Adipose tissue (tissue), 3 donors: Measurements from ENCODE around the gene WDR37. TPM values are rescaled to one million over a fixed set of nuclear protein-coding genes. Genes with fewer than 3 reads are reported as not detected.
"Not testable (repeated sequence)": the region's sequence is repeated elsewhere in the genome, so short reads cannot be mapped to it uniquely, and the experiment has no call there.

Source experiments
- H3K27ac ChIP-seq: one replicate; pipeline ENCODE4 v1.5.1; 2013; ENCODE audit warnings: low read depth, low read length
- WGBS, 3 donors: extraction: QIAGEN DNeasy Blood & Tissue Kit; methylation state at CpG; one replicate each; pipeline ENCODE4 v1.1.7; 2013; 5-methylcytosine and 5-hydroxymethylcytosine counted together
- polyA plus RNA-seq, 3 donors: library from polyadenylated mRNA; stranded (reverse); fragments of 200-250 nt; gene quantifications; one replicate each; pipeline ENCODE4 v1.2.3, GENCODE V29; 2013
- donor health status: healthy with polysubstance abuse.
- donor health status: Bipolar disorder and iron deficiency.
- donor health status: healthy.

WDR37 gene
- polyA plus RNA-seq, 3 donors = 4.2 to 7.6 (median 7.5) TPM

DNA sequence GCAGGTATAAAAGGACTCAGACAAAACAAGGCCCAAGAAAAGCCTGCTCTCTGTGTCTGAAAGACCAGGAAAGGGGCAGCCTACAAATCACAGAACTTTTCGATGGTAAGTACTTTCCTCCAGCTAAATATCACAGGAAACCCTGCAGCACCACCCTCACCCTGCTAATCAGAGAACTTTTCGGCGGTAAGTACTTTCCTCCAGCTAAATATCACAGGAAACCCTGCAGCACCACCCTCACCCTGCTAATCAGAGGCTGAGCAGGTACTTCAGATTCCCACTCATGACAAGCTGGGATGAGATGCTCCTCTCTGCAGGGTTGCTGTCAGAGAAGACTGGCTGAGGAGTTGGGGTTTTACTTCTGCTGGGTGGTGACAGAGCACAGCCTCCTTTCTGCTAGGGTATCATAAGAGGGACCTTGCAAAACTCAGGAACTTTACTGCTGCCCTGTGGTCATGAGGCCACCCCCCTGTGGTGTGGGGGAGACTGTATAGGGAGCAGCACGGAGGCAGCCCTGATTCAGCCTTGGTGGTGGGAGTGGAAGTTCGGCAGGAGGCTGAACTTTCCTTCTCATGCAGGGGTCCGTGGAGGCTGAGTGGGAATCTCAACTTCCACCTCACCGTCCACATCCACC is 7.2 kb downstream of the WDR37 start:
- 48 to 87% (median 49%) methylated on average over 7 of the region's 7 CpGs for WGBS, 3 donors
- no peak overlapping the region for H3K27ac ChIP-seq

GRCh38 chr10:1064964-1065247 is 8.7 kb downstream of the WDR37 start:
- no peak overlapping the region for H3K27ac ChIP-seq
- WGBS, 3 donors = 71 to 90% (median 75%) methylated on average over 4 of the region's 4 CpGs

- 89 to 92% (median 91%) methylated on average over 8 of the region's 8 CpGs for WGBS, 3 donors
These were observed 10.5 kb downstream of the WDR37 start for GRCh38 chr10:1066734-1067133.

DNA sequence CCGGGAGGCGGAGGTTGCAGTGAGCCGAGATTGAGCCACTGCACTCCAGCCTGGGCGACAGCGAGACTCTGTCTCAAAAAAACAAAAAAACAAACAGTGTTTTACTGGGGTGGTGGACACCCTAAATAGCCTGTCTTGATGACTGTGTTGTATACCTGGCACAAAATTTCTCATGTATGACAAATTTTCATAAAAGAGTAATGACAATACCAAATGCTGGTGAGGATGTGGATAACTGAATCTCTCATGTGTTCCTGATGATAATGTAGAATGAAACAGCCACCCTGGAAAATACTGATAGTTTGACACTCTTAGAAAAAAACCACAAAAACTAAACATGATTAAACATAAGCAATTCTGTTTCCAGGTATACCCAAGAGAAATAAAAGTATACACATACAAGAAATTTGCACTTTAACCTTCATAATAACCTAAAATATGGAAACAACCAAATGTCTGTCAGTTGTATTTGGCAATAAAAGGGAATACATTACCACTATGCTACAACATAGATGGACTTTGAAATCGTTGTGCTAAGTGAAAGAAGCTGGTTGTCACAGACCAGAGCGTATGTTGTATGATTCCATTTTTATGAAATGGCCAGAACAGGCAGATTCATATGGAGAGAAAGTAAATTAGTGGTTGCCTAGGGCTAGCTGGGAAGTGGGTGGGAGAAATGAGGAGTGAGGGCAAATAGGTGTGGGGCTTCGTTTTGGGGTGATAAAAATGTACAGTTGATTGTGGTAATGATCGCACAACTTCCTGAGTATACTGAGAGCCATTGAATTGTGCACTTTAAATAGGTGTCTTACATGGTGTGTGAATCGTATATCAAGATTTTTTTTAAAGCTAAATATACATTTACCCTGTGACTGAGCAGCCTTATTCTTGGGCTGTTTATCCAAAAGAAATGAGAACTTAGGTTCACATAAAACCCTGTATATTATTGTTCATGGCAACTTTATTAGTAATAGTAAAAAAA is 12.5 kb downstream of the WDR37 start:
- WGBS, 3 donors = 79 to 90% (median 79%) methylated on average over 10 of the region's 10 CpGs
- no peak overlapping the region for H3K27ac ChIP-seq

More at GRCh38 chr10:1066734-1067133, 10.5 kb downstream of the WDR37 start:
- not testable (repeated sequence) for H3K27ac ChIP-seq

- H3K27ac ChIP-seq = no peak overlapping the region
- 72 to 85% (median 78%) methylated on average over 7 of the region's 7 CpGs for WGBS, 3 donors
These were observed 14.7 kb downstream of the WDR37 start for GRCh38 chr10:1070919-1071318.

GRCh38 chr10:1074052-1074747 is 18.0 kb downstream of the WDR37 start:
- WGBS, 3 donors = 89 to 93% (median 89%) methylated on average over 24 of the region's 24 CpGs
- H3K27ac ChIP-seq = no peak overlapping the region

GRCh38 chr10:1074748-1075308 is 18.6 kb downstream of the WDR37 start:
- H3K27ac ChIP-seq = no peak overlapping the region
- 88 to 91% (median 89%) methylated on average over 18 of the region's 18 CpGs for WGBS, 3 donors

DNA sequence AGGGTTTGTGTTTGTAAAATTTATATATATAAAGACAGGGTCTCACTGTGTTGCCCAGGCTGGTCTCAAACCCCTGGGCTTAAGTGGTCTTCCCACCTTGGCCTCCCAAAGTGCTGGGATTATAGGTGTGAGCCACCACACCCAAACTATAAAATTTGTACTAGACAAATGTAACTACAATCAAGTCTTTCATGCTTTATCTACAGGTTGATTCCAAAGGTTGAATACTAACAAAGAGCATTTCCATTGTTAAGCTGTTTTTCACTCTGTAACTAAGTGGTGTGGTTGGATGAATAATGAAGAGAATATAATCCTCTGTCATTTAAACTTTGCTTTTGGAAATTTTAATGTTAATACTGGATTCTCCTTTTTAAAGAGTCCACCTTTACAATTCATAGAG is 22.5 kb downstream of the WDR37 start:
- H3K27ac ChIP-seq = no peak overlapping the region

GRCh38 chr10:1083581-1083980 is 27.4 kb downstream of the WDR37 start:
- H3K27ac ChIP-seq = no peak overlapping the region
- 92 to 96% (median 93%) methylated on average over 17 of the region's 17 CpGs for WGBS, 3 donors

DNA sequence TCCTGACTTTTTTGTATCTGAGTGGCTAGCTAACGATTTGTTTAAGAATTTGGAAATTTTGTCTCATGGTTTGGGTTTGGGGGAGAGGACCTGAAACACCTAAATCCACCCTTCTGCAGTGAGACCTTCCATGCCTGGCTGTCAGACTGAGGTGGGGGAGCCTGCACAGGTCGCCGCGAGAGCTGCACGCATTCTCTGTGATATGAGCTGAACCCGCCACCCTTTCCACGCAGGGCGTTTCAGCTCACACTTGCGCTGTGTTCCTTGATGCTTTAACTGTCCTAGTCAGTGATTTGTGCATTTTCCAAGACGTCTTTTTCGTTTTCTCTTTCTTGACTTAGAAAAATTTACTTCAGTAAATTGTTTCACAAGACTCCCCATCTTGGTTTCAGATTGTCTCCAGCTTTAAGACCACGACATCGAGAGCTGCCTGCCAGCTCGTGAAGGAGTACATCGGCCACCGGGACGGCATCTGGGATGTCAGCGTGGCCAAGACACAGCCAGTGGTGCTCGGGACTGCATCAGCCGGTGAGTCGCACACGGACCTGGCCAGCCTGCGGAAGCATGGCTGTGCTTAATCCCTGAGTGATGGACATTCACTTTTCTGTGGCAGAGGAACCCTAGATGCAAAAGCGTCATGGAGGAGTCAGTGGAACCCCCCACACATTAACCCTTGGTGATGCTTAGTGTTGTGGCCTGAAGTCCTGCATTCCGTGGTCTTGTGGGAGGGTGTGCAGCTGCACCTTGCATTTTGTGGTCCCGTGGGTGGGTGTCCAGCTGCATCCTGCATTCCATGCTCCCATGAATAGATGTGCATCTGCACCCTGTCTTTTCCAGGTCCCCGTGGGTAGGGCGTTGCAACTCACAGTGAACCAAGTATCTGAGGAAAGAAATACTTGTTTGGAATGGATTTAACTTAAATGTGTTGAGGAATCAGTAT is 28.1 kb downstream of the WDR37 start:
- no peak overlapping the region for H3K27ac ChIP-seq
- WGBS, 3 donors = 94 to 95% (median 95%) methylated on average over 28 of the region's 28 CpGs

GRCh38 chr10:1085258-1085657 is 29.1 kb downstream of the WDR37 start:
- H3K27ac ChIP-seq = no peak overlapping the region
- 81 to 93% (median 91%) methylated on average over 4 of the region's 4 CpGs for WGBS, 3 donors

DNA sequence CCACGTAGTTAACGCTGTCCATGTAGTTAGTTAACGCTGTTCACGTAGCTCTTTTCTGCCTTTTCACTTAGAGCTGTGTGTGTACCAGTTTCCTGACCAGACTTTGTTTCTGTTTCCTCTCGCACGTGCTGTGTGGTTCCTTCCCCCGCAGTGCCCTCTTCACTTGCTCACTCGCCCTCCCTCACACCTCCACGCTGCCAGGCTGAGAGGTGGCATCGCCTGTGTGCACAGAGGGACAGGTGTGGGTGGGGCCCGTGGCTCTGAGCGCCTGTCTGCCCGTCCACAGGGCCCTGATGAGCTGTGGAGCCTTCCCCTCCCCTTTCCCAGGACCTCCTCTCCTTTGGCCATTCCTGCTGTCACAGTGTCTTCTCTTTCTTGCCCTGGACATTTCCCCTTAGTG is 30.6 kb downstream of the WDR37 start:
- 85 to 90% (median 88%) methylated on average over 13 of the region's 13 CpGs for WGBS, 3 donors
- no peak overlapping the region for H3K27ac ChIP-seq

GRCh38 chr10:1089017-1089689 is 33.0 kb downstream of the WDR37 start:
- no peak overlapping the region for H3K27ac ChIP-seq
- 81 to 91% (median 83%) methylated on average over 19 of the region's 19 CpGs for WGBS, 3 donors

DNA sequence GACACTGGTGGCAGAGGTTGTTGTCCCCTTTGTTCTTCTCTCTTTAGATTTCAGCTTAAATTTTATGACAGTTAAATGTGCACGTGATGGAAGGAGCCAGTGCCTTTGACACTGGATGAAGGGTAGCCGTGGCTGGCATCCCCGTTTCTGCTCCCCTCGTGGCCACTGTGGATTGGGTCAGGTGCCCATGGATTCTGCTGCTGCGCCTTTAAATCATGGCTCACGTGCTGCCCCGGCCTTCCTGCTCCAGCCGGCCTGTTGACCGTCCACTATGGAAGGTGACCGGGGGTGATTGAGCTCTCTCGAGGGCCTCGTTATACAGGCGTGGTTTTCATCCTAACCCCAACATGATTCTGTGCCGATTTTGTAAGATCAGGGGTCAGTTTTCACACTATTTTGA is 34.5 kb downstream of the WDR37 start:
- no peak overlapping the region for H3K27ac ChIP-seq
- WGBS, 3 donors = 95 to 97% (median 96%) methylated on average over 14 of the region's 14 CpGs

DNA sequence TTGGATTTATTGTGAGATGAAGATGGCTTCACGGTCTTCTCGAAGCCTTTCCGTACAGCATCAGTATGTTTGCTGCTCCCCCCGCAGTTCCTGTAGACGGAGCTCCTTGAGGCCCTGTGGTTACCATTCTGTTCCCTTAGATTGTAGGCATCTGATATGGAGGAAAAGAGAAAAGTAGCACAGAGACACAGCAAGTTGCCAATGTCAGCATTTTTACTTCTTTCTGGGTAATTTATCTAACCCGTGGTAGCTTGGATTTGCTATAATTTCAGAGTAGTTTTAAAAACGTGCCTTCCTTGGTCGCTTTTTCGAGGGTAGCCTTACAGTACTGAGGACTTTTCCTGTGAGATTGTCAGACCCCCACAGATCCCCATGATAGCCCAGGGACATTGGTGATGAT is 37.5 kb downstream of the WDR37 start:
- WGBS, 3 donors = 91 to 95% (median 95%) methylated on average over 9 of the region's 9 CpGs

GRCh38 chr10:1094112-1095057 is 38.2 kb downstream of the WDR37 start:
- WGBS, 3 donors = 94 to 95% (median 95%) methylated on average over 15 of the region's 15 CpGs
- no peak overlapping the region for H3K27ac ChIP-seq

More for the DNA sequence above, 37.5 kb downstream of the WDR37 start:
- H3K27ac ChIP-seq = no peak overlapping the region
